Tibial nerve (tissue), 4 donors: ENCODE results near the gene ATP6V1C2. TPM values are rescaled to one million over a fixed set of nuclear protein-coding genes. Genes with fewer than 3 reads are reported as not detected.

ENCODE experiments used
- DNase-seq, 2 donors: peaks; one replicate each; pipeline ENCODE4 v3.0.0-alpha.2; 2019; ENCODE audit warnings: low spot score in 2 of 2
- H3K27ac ChIP-seq, 4 donors: fragments of 200-600 bp; sonication (generic) in 3 of 4; one replicate each; pipeline ENCODE4 v1.5.1; 2017 to 2019; ENCODE audit warnings: mild to moderate bottlenecking in 1 of 4
- H3K27me3 ChIP-seq, 2 donors: fragments of 200-600 bp; sonication (generic) in 1 of 2; one replicate each; pipeline versions ENCODE4 v1.5.1 to v1.6.0; 2017 to 2019
- H3K36me3 ChIP-seq, 3 donors: fragments of 200-600 bp; sonication (generic); one replicate each; pipeline ENCODE4 v1.5.1; 2018 to 2019
- H3K4me1 ChIP-seq, 4 donors: fragments of 200-600 bp; sonication (generic) in 3 of 4; one replicate each; pipeline ENCODE4 v1.5.1; 2017 to 2019
- H3K4me3 ChIP-seq, 4 donors: fragments of 200-600 bp; sonication (generic) in 3 of 4; one replicate each; pipeline ENCODE4 v1.5.1; 2017 to 2019; ENCODE audit warnings: mild to moderate bottlenecking in 1 of 4, moderate library complexity in 1 of 4
- H3K9me3 ChIP-seq, 4 donors: fragments of 200-600 bp; sonication (generic) in 3 of 4; one replicate each; pipeline ENCODE4 v1.5.1; 2017 to 2019
- EP300 ChIP-seq, 2 donors: sonication (generic); formaldehyde crosslinking; IDR thresholded peaks; one replicate each; pipeline ENCODE4 v1.6.1; 2017; ENCODE audit warnings: antibody characterized with exemption in 2 of 2, mild to moderate bottlenecking in 1 of 2
- POLR2A ChIP-seq, 2 donors: fragments of 450-650 bp; IDR thresholded peaks; one replicate each; pipeline ENCODE4 v1.6.1; 2017; ENCODE audit warnings: antibody characterized with exemption in 2 of 2, mild to moderate bottlenecking in 2 of 2, moderate library complexity in 2 of 2
- WGBS, 2 donors: methylation state at CpG; one replicate each; pipeline ENCODE4 v1.1.5; 2018; 5-methylcytosine and 5-hydroxymethylcytosine counted together
- total RNA-seq, 4 donors: library from RNA; depleted of rRNA; stranded (reverse); fragments of >200 nt; gene quantifications; one replicate each; pipeline ENCODE4 v1.1.0, GENCODE V29; 2016
- TF ChIP-seq, protein P1 (sequence below), 5 experiments: fragments of 200-600 bp in 3 of 5; fragments of 450-650 bp in 2 of 5; sonication (generic) in 3 of 5; IDR thresholded peaks; one replicate each; pipeline ENCODE4 v1.5.1; 2016 to 2019; ENCODE audit warnings: antibody characterized with exemption in 5 of 5, mild to moderate bottlenecking in 3 of 5, moderate library complexity in 2 of 5

Gene ATP6V1C2
- total RNA-seq, 4 donors from 2014 or later = 0.21 to 0.66 (median 0.30) TPM; not detected in 1

DNA sequence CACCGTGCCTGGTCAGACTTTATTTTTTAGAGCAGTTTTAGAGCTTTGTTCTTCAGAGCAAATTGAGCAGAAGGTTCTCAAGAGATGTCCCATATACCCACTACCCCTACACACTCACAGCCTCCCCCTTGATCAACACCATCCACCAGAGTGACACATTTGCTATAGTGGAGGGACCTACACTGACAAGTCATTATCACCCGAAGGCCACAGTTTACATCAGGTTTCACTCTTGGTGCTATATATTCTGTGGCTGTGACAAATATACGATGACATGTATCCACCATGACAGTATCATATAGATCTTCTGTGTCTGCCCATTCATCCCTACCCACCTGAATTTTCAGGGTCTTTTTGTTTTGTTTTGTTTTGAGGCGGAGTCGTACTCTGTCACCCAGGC lies 15.4 kb upstream of the ATP6V1C2 start:
- Histone ChIP-seq H3K4me3 (no peak overlapping the region), H3K27me3 (peaks cover 0 to 22% of the 10 kb centered on the region in 2 donors), H3K9me3 (no peaks in the 10 kb centered on the region), H3K27ac (no peak overlapping the region), H3K4me1 (no peaks in the 10 kb centered on the region), H3K36me3 (no peaks in the 10 kb centered on the region)
- no peak for DNase-seq
- 90 to 96% methylated on average over 5 of the region's 5 CpGs for WGBS, 2 donors
- TF ChIP-seq POLR2A (IDR thresholded peaks at IDR 0.05) (no peak), EP300 (IDR thresholded peaks at IDR 0.05) (no peak)
- TF ChIP-seq, protein P1, sequence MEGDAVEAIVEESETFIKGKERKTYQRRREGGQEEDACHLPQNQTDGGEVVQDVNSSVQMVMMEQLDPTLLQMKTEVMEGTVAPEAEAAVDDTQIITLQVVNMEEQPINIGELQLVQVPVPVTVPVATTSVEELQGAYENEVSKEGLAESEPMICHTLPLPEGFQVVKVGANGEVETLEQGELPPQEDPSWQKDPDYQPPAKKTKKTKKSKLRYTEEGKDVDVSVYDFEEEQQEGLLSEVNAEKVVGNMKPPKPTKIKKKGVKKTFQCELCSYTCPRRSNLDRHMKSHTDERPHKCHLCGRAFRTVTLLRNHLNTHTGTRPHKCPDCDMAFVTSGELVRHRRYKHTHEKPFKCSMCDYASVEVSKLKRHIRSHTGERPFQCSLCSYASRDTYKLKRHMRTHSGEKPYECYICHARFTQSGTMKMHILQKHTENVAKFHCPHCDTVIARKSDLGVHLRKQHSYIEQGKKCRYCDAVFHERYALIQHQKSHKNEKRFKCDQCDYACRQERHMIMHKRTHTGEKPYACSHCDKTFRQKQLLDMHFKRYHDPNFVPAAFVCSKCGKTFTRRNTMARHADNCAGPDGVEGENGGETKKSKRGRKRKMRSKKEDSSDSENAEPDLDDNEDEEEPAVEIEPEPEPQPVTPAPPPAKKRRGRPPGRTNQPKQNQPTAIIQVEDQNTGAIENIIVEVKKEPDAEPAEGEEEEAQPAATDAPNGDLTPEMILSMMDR (IDR thresholded peaks at IDR 0.05) = no peak

DNA sequence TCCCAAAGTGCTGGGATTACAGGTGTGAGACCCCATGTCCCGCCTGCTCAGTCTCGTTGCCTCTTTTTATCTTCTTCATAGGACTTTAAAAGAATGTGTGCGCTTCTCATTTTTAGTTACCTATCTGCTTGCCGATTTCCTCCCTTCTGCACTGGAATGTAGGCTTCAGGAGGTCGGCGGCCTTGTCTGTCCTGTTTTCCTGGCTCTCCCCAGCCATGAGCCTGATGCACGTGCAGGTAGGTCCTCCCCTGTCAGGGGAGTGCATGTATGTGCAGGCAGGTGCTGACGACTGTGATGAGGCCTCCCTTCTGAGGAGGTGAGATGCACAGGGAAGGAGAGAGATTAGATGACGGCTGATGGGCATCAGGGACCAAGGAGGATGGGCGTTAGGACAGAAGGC lies 13.6 kb upstream of the ATP6V1C2 start:
- Histone ChIP-seq H3K9me3 (no peaks in the 10 kb centered on the region), H3K27me3 (peaks cover 0 to 36% of the 10 kb centered on the region in 2 donors), H3K36me3 (no peaks in the 10 kb centered on the region), H3K4me1 (no peaks in the 10 kb centered on the region), H3K4me3 (no peak overlapping the region), H3K27ac (no peak overlapping the region)
- DNase-seq = no peak
- TF ChIP-seq EP300 (IDR thresholded peaks at IDR 0.05) (no peak), POLR2A (IDR thresholded peaks at IDR 0.05) (no peak)
- TF ChIP-seq, protein P1 (IDR thresholded peaks at IDR 0.05) = no peak
- 70 to 79% methylated on average over 10 of the region's 10 CpGs for WGBS, 2 donors

DNA sequence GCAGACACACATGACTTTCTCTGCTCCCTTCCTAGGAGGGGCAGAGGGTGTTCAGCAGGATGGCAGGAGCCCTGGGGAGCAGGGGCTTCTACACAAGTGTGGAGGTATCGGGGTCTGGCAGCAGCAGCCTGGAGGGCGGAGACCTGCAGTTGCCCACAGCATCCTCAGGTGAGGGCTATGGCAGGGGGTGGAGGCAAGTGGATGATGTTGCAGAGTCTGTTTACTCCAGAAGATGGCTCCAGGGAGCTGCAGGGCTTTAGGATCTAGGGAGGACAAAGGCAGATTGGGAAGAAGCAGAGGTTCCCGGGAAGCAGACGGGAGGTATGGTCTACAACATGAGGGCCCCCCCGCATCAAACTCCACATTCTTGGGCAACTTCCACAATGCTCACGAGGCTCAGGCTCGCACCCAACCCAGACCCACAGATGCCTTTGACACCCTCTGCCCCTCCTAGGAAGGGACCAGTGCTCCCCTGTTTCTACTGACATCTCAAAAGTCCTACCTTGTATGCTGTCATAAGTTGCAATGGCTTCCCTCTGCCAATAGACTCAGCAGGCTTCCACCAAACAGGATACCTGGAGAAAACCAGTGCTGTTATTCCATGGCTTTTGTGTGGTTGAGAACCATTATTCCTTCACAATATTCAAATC lies 12.0 kb upstream of the ATP6V1C2 start:
- DNase-seq = no peak
- no peak for TF ChIP-seq POLR2A (IDR thresholded peaks at IDR 0.05)
- no peak for TF ChIP-seq EP300 (IDR thresholded peaks at IDR 0.05)
- TF ChIP-seq, protein P1 (IDR thresholded peaks at IDR 0.05) = no peak
- Histone ChIP-seq H3K4me1 (no peaks in the 10 kb centered on the region), H3K9me3 (no peaks in the 10 kb centered on the region), H3K27me3 (peaks cover 0 to 36% of the 10 kb centered on the region in 2 donors), H3K27ac (no peak overlapping the region), H3K36me3 (no peaks in the 10 kb centered on the region), H3K4me3 (no peak overlapping the region)
- 18 to 26% methylated on average over 7 of the region's 7 CpGs for WGBS, 2 donors

DNA sequence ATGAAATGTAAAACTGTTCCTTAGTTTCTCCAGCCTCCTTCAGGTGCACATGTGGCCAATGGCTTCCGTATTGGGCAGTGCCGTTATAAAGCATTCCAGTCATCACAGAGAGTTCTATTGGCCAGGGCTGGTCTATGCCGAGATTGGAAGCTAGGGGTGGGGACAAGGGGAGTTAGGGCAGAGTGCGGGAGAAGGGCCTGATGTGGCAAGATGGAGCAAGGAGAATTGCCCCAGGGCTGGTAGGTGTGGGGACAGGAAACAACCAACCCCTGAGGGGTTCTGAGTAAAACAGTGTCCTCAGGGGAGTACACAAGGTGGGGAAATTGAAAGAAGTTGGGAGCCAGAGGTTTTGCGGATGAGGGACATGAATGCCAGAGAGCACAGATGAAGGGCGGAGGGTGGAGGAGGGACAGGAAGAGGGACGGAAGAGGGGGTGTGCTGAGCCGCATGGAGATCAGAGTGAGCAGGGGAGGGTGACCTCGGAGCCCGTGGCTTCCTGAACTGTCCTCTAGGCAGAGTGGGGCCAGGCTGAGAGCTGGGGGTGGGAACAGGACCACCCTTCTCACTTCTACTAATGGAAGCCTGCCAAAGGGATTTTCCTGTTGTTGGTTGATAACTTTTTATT lies 9.1 kb upstream of the ATP6V1C2 start:
- Histone ChIP-seq H3K27me3 (peaks cover 0 to 36% of the 10 kb centered on the region in 2 donors), H3K27ac (no peak overlapping the region), H3K4me1 (no peaks in the 10 kb centered on the region), H3K9me3 (no peaks in the 10 kb centered on the region), H3K36me3 (no peaks in the 10 kb centered on the region), H3K4me3 (no peak overlapping the region)
- DNase-seq = no peak
- no peak for TF ChIP-seq EP300 (IDR thresholded peaks at IDR 0.05)
- TF ChIP-seq, protein P1 (IDR thresholded peaks at IDR 0.05) = no peak
- no peak for TF ChIP-seq POLR2A (IDR thresholded peaks at IDR 0.05)
- WGBS, 2 donors = 29 to 31% methylated on average over 10 of the region's 10 CpGs

DNA sequence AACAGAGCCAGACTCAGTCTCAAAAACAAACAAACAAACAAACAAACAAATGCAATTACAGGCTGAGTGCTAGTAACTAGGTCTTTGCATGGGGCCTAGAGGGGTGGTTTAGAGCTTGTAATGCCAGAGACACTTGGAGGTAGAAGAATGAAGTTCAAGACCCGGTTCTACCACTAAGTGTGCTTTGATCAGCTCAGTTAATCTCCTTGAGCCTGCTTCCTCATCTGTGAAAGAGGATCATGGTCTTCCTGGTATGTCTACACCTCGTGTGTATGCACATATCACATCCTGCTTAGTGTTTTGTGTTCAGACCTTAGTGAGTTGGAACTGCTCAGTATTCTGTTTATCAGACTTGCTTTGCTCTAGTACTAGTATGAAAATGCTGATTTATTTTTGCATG lies 4.8 kb upstream of the ATP6V1C2 start:
- no peaks in the 10 kb centered on the region for H3K9me3 ChIP-seq
- WGBS, 2 donors = 53 to 60% methylated on average over 2 of the region's 2 CpGs
- no peaks in the 10 kb centered on the region for H3K36me3 ChIP-seq
- H3K4me1 ChIP-seq = peaks cover 0 to 10% (median 2%) of the 10 kb centered on the region in 4 donors
- DNase-seq = no peak
- TF ChIP-seq POLR2A (IDR thresholded peaks at IDR 0.05) (no peak), EP300 (IDR thresholded peaks at IDR 0.05) (no peak)
- TF ChIP-seq, protein P1 (IDR thresholded peaks at IDR 0.05) = no peak
- no peak overlapping the region for H3K4me3 ChIP-seq
- H3K27ac ChIP-seq = no peak overlapping the region
- peaks cover 0 to 22% of the 10 kb centered on the region in 2 donors for H3K27me3 ChIP-seq
